GM18520 (cell line): ENCODE results near the gene SLC47A2.
"Not testable (repeated sequence)": the region's sequence is repeated elsewhere in the genome, so short reads cannot be mapped to it uniquely, and the experiment has no call there.

Source experiments
- ATAC-seq: cut with Tn5 transposase; IDR thresholded peaks from one replicate; pipeline ENCODE4 v1.9.1; 2021; ENCODE audit not compliant: unreplicated experiment

The SLC47A2 gene

DNA sequence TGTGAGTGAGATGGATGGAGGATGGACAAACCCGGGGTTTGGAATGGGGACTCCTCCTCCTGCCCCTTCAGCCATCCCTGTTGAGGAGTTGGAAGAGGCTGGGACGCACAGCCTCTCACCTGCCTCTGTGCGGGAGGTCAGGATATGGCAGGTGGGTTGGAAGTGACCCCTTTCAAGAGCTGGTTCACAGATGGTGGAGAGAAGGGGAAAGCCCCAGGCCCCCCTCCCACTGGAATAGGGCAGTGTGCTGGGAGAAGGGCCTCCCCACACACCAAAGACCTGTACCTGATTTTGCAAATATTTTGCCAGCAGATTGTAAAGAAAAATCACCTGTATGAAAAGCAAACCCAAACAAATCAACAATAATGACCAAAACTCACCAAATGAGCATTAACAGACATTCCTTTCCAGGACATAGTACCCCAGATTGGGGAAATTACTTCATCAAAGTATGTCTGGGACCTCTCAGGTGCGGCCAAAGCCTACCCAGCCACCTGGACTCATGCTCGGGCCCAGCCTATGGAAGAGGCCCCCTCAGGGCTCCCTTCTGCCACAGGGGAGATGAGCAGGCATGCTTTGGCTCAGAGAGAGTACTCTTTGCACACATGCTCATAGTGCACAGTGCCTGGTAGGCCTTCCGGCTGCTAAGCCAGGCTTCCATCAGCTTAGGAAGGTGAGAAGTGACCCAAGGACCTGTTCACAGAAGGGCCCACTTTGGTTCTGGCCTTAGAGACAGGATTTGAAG is 7.8 kb downstream of the SLC47A2 start:
- ATAC-seq, result no peak

GRCh38 chr17:19707728-19708221 is 8.6 kb downstream of the SLC47A2 start:
- no peak for ATAC-seq

DNA sequence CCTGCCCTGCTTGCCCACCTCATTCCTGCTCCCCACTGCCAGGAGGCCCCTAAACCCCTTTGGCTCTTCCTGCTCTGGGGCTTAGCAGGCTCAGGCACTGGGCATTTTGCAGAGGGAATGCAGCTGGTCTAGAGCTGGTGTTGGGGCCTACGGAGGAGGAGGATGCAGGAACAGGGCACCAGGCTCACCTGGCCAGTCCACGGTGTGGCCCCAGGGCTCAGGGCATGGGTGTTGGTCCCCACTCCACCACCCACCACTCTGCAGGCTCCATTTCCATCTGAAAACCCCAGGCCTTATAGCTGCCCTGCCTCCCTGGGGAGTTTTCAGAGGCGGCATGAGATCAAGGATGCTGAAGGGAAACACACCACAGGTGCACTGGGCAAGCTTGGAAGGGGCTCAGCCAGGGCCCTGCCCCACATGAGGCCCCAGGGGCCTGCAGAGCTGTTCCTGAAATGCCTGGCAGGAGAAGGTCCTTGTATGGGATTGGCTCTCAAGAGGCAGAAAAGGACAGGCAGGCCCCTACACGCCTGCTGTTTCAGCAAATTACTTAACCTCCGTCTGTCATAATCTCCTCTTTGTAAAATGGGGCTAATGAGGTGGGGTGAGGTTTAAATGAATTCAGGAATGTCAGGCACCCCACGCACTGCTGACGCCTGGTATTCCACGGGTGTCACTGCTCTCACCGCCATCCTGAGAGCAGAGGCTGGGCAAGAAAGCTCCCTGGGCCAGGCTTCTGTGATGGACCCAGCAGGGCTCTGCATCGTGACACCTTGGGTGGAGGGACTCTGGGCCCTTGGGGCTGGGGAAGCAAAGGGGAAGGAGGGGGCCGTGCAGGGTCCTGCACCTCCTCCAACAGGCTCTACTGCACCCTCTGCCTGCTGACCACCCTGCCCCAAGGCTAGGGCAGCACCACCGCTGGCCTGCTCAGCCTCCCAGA is 9.3 kb downstream of the SLC47A2 start:
- ATAC-seq, result no peak

DNA sequence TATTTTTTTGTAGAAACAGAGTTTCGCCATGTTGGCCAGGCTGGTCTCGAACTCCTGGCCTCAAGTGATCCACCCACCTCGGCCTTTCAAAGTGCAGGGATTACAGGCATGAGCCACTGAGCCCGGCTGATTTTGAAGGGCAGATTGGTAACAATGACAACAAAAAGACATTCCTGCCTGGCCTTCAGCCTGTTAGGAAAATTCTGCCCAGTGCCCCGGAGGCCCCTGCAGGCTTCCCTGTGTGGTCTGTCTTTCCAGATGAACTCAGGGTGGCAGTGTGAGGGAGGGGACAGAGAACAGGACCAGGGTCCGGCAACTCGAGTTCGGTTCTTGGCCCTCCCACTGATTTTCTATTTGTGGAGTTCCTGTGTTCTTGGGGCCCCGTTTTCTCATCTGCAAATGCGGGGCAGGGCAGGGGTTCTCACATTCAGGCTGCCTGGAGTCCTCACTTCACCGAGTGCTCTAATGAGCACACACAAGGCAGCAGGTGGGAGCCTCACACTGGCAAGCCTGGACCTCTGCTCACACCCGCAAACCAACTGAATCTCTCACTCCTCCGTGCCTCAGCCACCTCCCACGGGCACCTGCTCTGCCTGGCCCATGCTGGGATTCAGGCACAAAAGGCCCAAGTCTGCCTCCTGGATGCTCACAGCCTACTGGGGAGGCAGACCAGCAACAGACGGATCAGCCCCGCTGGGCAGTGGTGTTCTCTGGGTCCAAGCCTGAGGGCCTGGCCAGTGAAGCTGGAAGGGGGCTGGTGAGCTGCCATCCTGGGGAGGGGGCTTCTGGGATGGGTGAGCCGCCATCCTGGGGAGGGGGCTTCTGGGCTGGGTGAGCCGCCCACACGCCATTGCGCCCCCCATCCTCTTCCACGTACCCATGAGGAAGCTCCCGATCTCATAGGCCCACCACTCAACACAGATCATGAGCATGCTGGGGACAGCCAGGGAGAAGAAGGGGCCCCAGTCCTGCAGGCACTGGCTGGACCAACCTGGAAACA is 10.3 kb downstream of the SLC47A2 start:
- ATAC-seq, result no peak

GRCh38 chr17:19705201-19705600 is 11.2 kb downstream of the SLC47A2 start:
- ATAC-seq, result no peak

DNA sequence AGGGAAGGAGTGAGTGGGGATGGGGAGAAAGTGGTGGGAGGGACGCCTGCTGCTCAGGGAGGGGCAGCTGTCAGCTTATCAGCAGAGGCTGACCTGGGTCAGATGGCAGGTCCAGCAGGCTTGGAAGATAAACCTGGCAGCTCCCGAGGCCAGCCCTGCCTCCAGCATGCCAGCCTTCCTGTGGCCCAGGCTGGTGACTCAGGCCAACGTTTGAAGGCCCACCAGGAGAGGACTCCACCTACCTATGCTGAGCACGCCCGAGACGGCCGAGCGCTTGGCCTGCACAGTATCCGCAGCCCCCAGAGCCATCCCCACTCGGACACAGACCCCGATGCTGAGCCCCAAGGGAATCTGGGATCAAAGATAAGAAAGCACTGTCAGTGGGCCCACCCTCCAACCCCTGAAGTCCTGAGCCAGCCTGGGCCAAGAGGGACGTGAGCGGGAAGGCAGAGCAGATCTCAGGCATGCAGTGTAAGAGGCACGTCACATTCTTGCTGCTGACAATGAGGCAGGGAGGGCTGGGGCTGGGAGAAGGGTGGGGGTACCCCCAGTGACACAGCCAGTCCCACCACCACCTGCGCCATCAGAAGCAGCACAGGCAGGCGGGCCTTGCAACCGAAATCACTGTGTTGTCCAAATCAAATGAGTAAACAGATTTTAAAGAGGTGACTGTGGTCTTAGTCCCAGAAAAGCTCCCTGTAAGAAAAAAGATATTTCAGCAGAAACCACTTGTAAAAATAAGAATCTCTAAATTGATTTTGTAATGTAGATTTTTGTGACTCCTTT is 12.4 kb downstream of the SLC47A2 start:
- no peak for ATAC-seq

GRCh38 chr17:19703106-19703827 is 13.1 kb downstream of the SLC47A2 start:
- ATAC-seq, result no peak

GRCh38 chr17:19702217-19702641 is 14.2 kb downstream of the SLC47A2 start:
- no peak for ATAC-seq

DNA sequence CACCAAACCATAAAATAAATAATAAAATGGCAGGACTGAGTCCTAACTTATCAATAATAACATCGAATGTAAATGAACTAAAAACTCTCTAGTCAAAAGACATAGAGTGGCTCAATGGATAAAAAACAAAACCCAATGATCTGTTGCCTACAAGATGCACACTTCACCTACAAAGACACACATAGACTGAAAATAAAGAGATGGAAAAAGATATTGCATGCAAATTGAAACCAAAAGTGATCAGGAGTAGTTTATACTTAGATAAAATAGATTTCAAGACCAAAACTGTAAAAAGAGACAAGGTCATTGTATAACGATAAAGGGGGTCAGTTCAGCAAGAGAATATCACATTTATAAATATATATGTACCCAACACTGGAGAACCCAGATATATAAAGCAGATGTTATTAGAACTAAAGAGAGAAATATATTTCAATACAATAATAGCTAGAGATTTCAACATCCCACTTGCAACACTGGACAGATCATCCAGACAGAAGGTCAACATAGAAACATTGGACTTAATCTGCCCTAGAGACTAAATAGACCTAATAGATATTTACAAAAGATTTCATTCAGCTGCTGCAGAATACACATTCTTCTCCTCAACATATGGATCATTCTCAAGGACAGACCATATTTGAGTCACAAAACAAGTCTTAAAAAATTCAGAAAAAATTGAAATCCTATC is 29.8 kb downstream of the SLC47A2 start:
- no peak for ATAC-seq

DNA sequence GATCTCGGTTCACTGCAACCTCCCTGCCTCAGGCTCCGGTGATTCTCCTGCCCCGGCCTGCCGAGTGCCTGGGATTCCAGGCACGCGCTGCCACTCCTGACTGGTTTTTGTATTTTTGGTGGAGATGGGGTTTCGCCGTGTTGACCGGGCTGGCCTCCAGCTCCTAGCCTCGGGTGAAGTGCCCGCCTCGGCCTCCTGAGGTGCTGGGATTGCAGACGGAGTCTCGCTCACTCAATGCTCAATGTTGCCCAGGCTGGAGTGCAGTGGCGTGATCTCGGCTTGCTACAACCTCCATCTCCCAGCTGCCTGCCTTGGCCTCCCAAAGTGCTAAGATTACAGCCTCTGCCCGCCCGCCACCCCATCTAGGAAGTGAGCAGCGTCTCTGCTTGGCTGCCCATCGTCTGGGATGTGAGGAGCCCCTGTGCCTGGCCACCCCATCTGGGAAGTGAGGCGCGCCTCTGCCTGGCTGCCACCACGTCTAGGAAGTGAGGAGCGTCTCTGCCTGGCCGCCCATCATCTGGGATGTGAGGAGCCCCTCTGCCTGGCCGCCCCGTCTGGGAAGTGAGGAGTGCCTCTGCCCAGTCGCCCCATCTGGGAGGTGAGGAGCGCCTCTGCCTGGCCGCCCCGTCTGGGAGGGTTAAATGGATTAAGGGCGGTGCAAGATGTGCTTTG is 31.3 kb downstream of the SLC47A2 start:
- ATAC-seq, result not testable (repeated sequence)

DNA sequence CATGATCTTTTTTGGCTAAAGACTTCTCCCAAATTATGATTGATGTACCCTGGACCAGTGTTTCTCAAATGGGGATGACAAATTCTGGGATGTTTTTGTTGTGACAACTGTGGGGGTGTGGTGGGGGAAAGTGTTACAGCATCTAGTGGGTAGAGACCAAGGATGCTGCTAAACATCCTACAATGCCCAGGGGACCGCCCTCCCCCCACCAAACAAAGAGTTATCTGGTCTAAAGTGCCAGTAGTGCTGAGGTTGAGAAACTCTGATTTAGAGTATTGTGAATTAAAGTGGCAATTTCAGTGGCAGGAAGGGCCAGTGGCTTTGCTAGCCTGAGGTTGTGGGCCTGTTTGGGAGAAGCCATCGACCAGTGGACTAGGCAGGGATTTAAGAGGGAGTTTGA is 33.3 kb downstream of the SLC47A2 start:
- no peak for ATAC-seq

DNA sequence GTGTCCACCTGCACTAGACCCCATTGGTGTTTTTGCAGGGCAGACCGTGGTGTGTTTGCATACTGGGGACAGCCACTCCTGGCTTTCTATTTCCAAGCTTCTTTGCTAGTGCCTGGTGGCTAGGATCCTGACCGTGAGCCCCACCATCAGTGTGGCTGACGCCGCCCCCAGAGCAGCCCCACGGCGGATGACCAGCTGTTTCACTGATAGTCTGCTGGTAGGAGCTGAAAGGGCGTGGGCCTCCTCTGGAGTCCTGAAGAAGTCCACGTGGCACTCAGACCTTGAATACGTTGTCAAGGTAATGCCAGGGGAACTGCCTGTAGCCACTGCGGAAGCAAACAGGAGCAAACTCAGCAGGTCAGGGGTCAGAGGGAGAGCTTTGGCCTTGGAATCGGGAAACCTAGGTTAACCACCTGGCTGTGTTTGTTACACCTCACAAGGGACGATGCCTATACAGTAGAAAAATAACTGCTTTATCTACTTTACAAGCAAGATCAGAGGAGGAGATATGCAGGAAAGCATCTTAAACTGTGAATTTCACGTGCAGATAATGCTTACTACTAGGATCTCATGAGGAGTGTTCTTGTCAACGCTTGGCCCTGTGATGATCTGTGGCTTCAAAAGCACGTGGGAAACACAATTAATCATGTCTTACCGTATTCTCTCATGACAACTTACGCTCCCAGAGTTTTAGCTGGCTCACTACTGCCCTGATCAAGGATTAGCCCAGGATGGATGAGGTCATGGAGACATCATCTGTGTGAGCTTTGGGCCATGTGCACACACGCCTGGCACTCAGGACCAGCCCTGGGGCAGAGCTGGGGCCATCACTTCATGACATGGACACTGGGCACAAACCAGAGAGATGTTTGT is 37.6 kb downstream of the SLC47A2 start:
- ATAC-seq, result no peak

GRCh38 chr17:19677736-19678379 is 38.5 kb downstream of the SLC47A2 start:
- no peak for ATAC-seq

DNA sequence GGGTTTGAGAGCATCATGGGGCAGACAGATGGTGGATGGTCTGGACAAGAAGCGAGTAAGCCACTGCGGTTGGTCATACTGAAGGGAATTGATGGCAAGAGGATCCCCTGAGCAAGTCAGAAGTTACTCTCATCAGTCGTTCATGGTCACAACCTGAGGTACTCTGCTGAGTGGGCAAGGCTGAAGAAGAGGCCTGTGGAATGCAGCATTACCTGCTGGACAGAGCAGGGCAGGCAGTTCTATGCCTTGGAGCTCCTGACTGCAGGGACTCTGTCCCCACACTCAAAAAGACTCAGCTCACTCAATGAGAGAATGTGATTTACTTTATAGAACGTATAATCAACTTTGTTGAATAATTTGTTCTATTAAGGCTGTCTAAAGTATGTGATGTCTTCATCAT is 39.5 kb downstream of the SLC47A2 start:
- no peak for ATAC-seq

- ATAC-seq, result no peak
Measured at GRCh38 chr17:19673623-19674022, 42.8 kb downstream of the SLC47A2 start.

DNA sequence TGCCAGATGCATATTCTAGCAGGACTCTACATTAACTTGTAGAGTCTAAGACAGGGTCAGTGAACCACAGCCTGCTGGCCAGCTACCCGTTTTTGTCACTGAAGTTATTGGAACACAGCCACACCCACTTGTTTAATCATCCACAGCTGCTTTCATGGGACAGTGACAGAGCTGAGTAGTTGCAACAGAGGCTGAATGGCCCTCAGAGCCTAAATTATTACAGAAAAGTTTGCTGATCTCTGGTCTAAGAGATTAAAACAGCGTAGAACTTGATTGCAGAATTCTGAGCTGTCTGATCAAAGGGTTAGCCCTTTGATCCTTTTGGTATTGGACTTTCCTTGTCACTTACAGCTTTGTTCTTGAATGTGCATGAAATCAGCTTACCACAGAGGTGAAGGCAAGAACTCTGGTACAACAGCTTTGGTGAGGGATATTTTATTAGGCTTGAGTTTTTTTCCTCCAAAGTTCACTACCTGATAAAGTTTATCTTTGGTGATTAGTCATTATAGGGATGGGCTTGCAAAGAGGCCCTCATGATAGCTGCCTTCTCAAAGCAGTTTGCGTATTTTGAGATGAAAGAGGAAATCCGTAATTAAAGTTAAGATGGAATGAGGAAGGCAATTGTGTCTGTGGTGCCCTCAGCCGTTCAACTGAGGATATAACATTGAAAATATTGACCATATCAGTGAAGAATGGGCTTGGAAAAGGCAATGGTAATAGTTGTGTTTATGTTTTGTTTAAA is 44.2 kb downstream of the SLC47A2 start:
- no peak for ATAC-seq
